Fibroblast of lung (primary cell): ENCODE results near the gene FAM234B. TPM values are rescaled to one million over a fixed set of nuclear protein-coding genes. Genes with fewer than 3 reads are reported as not detected.

Experiments used
- DNase-seq, 2 donors: peaks; one replicate each; pipeline versions ENCODE4 v3.0.0 to v3.0.0-alpha.2; 2010; ENCODE audit warnings: low read depth in 2 of 2
- H2AFZ ChIP-seq: 2 replicates; pipeline ENCODE4 v1.5.1; 2012; ENCODE audit warnings: low read length, control low read depth, inconsistent platforms
- H3K27ac ChIP-seq: 2 replicates; pipeline ENCODE4 v1.5.1; 2011; ENCODE audit warnings: low read length, control low read depth; ENCODE audit not compliant: insufficient read depth
- H3K27me3 ChIP-seq: 2 replicates; pipeline ENCODE4 v1.5.1; 2011; ENCODE audit warnings: mild to moderate bottlenecking, low read length; ENCODE audit not compliant: control insufficient read depth, insufficient read depth
- H3K36me3 ChIP-seq: 2 replicates; pipeline ENCODE4 v1.5.1; 2011; ENCODE audit warnings: low read length; ENCODE audit not compliant: control insufficient read depth, insufficient read depth
- H3K4me1 ChIP-seq: 2 replicates; pipeline ENCODE4 v1.5.1; 2011; ENCODE audit warnings: low read length; ENCODE audit not compliant: control insufficient read depth, insufficient read depth; ENCODE audit errors: extremely low read depth
- H3K4me2 ChIP-seq: 2 replicates; pipeline ENCODE4 v1.5.1; 2011; ENCODE audit warnings: low read length, control low read depth; ENCODE audit not compliant: insufficient read depth; ENCODE audit errors: extremely low read depth
- H3K4me3 ChIP-seq, 4 experiments: fragments of 200-600 bp in 1 of 4; sonication (generic) in 1 of 4; replicated peaks in 1 of 4; 2 replicates each; pipeline ENCODE4 v1.5.1; 2011 to 2016; ENCODE audit warnings: low read length in 4 of 4, low read depth in 3 of 4, mild to moderate bottlenecking in 3 of 4, control low read depth in 2 of 4, inconsistent platforms in 1 of 4, mixed read lengths in 1 of 4; ENCODE audit not compliant: insufficient read depth in 1 of 4; ENCODE audit errors: control extremely low read depth in 1 of 4
- H3K79me2 ChIP-seq: 2 replicates; pipeline ENCODE4 v1.5.1; 2012; ENCODE audit warnings: mild to moderate bottlenecking, low read length, inconsistent platforms; ENCODE audit not compliant: control insufficient read depth, insufficient read depth
- H3K9ac ChIP-seq: 2 replicates; pipeline ENCODE4 v1.5.1; 2011; ENCODE audit warnings: mild to moderate bottlenecking, low read length, control low read depth; ENCODE audit not compliant: insufficient read depth
- H3K9me3 ChIP-seq: 2 replicates; pipeline ENCODE4 v1.5.1; 2012; ENCODE audit warnings: low read depth, low read length; ENCODE audit not compliant: control insufficient read depth, insufficient read depth
- H4K20me1 ChIP-seq: 2 replicates; pipeline ENCODE4 v1.5.1; 2011; ENCODE audit warnings: low read length; ENCODE audit not compliant: control insufficient read depth, insufficient read depth; ENCODE audit errors: extremely low read depth
- CTCF ChIP-seq, 2 donors: IDR thresholded peaks in 1 of 2; conservative IDR thresholded peaks in 1 of 2; 1 replicate in 1 of 2; 2 replicates in 1 of 2; pipeline ENCODE4 v1.5.1; 2011 to 2012; ENCODE audit warnings: low read length in 2 of 2, control low read depth in 1 of 2, inconsistent platforms in 1 of 2, low read depth in 1 of 2, mild to moderate bottlenecking in 1 of 2
- EZH2 ChIP-seq: IDR thresholded peaks from 2 replicates; pipeline ENCODE4 v1.5.1; 2012; ENCODE audit warnings: low read length, control low read depth, mild to moderate bottlenecking; ENCODE audit errors: missing control alignments
- polyA plus RNA-seq, 2 donors: library from polyadenylated mRNA; depleted of rRNA in 1 of 2; stranded (reverse) in 1 of 2; unstranded in 1 of 2; fragments of >200 nt; gene quantifications; 2 replicates each; pipeline ENCODE4 v1.2.1, GENCODE V29; 2011 to 2012; ENCODE audit warnings: missing spikeins in 1 of 2
- total RNA-seq: library from RNA; depleted of rRNA; stranded (reverse); fragments of >200 nt; gene quantifications from 2 replicates; pipeline ENCODE4 v1.2.1, GENCODE V29; 2014

FAM234B gene
- total and polyA plus RNA-seq, 2 donors (not counting 1 experiment from before 2014, with no cell fraction given): 7.3 to 10.4 TPM

- no peak overlapping the region for H2AFZ ChIP-seq
- DNase-seq: no peak
Measured at GRCh38 chr12:13028825-13029570, 15.2 kb upstream of the FAM234B start.

GRCh38 chr12:13030541-13031291 is 13.5 kb upstream of the FAM234B start:
- TF ChIP-seq EZH2: no peak
- no peak for TF ChIP-seq CTCF (conservative IDR thresholded peaks at IDR 0.05 in 1 of 2, IDR thresholded peaks at IDR 0.05 in 1 of 2; ENCODE audit: low read depth in 1 of 2, low read length in 2 of 2)
- H4K20me1 ChIP-seq: no peaks in the 10 kb centered on the region
- DNase-seq: no peak
- no peaks in the 10 kb centered on the region for H3K4me1 ChIP-seq
- H3K9me3 ChIP-seq: no peaks in the 10 kb centered on the region
- no peak overlapping the region for H3K4me2 ChIP-seq
- H3K27me3 ChIP-seq: no peaks in the 10 kb centered on the region
- H2AFZ ChIP-seq: no peak overlapping the region
- H3K36me3 ChIP-seq: no peaks in the 10 kb centered on the region
- H3K79me2 ChIP-seq: no peaks in the 10 kb centered on the region
- H3K9ac ChIP-seq: no peak overlapping the region
- H3K4me3 ChIP-seq: no peak overlapping the region
- H3K27ac ChIP-seq: no peak overlapping the region

More at GRCh38 chr12:13028825-13029570, 15.2 kb upstream of the FAM234B start:
- Histone ChIP-seq H3K27me3 (no peaks in the 10 kb centered on the region), H3K79me2 (no peaks in the 10 kb centered on the region), H3K9ac (no peak overlapping the region), H3K4me2 (no peak overlapping the region), H3K9me3 (no peaks in the 10 kb centered on the region), H3K4me3 (no peak overlapping the region), H4K20me1 (no peaks in the 10 kb centered on the region), H3K36me3 (no peaks in the 10 kb centered on the region), H3K4me1 (no peaks in the 10 kb centered on the region), H3K27ac (no peak overlapping the region)
- TF ChIP-seq EZH2: no peak

- no peak overlapping the region for H3K27ac ChIP-seq
- no peak for TF ChIP-seq CTCF (conservative IDR thresholded peaks at IDR 0.05 in 1 of 2, IDR thresholded peaks at IDR 0.05 in 1 of 2; ENCODE audit: low read depth in 1 of 2, low read length in 2 of 2)
- TF ChIP-seq EZH2: no peak
- no peaks in the 10 kb centered on the region for H3K4me1 ChIP-seq
- H3K4me3 ChIP-seq: no peak overlapping the region
- peak; percentile 2 to 25 for DNase-seq
- no peak overlapping the region for H3K4me2 ChIP-seq
- H3K79me2 ChIP-seq: no peaks in the 10 kb centered on the region
- H3K36me3 ChIP-seq: no peaks in the 10 kb centered on the region
- no peak overlapping the region for H3K9ac ChIP-seq
- no peaks in the 10 kb centered on the region for H4K20me1 ChIP-seq
- no peaks in the 10 kb centered on the region for H3K27me3 ChIP-seq
- no peaks in the 10 kb centered on the region for H3K9me3 ChIP-seq
- no peak overlapping the region for H2AFZ ChIP-seq
Measured at GRCh38 chr12:13032164-13032563, 12.0 kb upstream of the FAM234B start.
